ENCODE measurements around the gene CYP3A4. TPM values are rescaled to one million over a fixed set of nuclear protein-coding genes. Genes with fewer than 3 reads are reported as not detected.

CYP3A4 gene
- total and polyA plus RNA-seq, 2 of the 13 experiments (the other 11 are each of a cell fraction or from before 2014, with no cell fraction given), result 0.11 to 0.24 TPM

GRCh38 chr7:99737726-99738125 lies 46.3 kb downstream of the CYP3A4 start:
- H4K20me1 ChIP-seq (ENCODE audit: insufficient read depth, low read length), result no peaks in the 10 kb centered on the region
- H3K79me2 ChIP-seq (ENCODE audit: insufficient read depth, low read length), result no peaks in the 10 kb centered on the region
- H3K36me3 ChIP-seq (replicated peaks in 1 of 2; ENCODE audit: control insufficient read depth in 1 of 2, insufficient read depth in 2 of 2, low read length in 2 of 2), result no peaks in the 10 kb centered on the region
- ATAC-seq (no peak), DNase-seq (ENCODE audit: low spot score) (no peak), FAIRE-seq (no peak)
- no peak overlapping the region for H3K4me3 ChIP-seq (replicated peaks in 1 of 3; ENCODE audit: insufficient read depth in 1 of 3, low read depth in 2 of 3, low read length in 3 of 3)
- intact Hi-C loops (cut with micrococcal nuclease; ENCODE audit: unreplicated experiment) (no loop called here), in situ Hi-C loops (cut with HindIII; ENCODE audit: extremely low pct_ligation_motif_present, low pct_unique_long_range_greater_than_20kb) (no loop called here)
- H3K4me1 ChIP-seq (ENCODE audit: insufficient read depth, low read length), result peaks cover 75% of the 10 kb centered on the region
- H2AFZ ChIP-seq (ENCODE audit: low read length), result no peak overlapping the region
- WGBS (ENCODE audit: low lambda C conversion rate), result 79% methylated on average over 1 of the region's 1 CpG
- ChIA-PET CTCF (ENCODE audit: low intra/inter-chr PET ratio, low total read pairs) (no interaction called here), POLR2A (no interaction called here)
- H3K27me3 ChIP-seq (ENCODE audit: control insufficient read depth in 1 of 2, insufficient read depth in 2 of 2, low read length in 2 of 2), result no peaks in the 10 kb centered on the region
- H3K9ac ChIP-seq (ENCODE audit: insufficient read depth, low read depth, low read length), result no peak overlapping the region
- H3K27ac ChIP-seq (ENCODE audit: extremely low read length, insufficient read depth, low read length), result no peak overlapping the region
- BruUV-seq (replicated peaks), result no TSS peak
- H3K4me2 ChIP-seq (ENCODE audit: low read depth, low read length), result no peak overlapping the region
- H3K9me3 ChIP-seq (ENCODE audit: low read length), result no peaks in the 10 kb centered on the region
- TF ChIP-seq ZNF264 (CRISPR knock-in tag; IDR thresholded peaks at IDR 0.05) (no peak), NCOR1 (IDR thresholded peaks at IDR 0.05; ENCODE audit: borderline replicate concordance, low read length) (no peak), ZNF800 (CRISPR knock-in tag; IDR thresholded peaks at IDR 0.05) (no peak), ZNF292 (CRISPR knock-in tag; IDR thresholded peaks at IDR 0.05; ENCODE audit: borderline replicate concordance, low read depth) (no peak), IRX3 (CRISPR knock-in tag; IDR thresholded peaks at IDR 0.05; ENCODE audit: borderline replicate concordance, low read depth) (no peak), U2AF2 (IDR thresholded peaks at IDR 0.05; ENCODE audit: low read depth, low read length) (no peak), THRA (CRISPR knock-in tag; IDR thresholded peaks at IDR 0.05; ENCODE audit: borderline replicate concordance) (no peak), ZNF543 (CRISPR knock-in tag; IDR thresholded peaks at IDR 0.05) (no peak), ZNF24 (IDR thresholded peaks at IDR 0.05) (no peak), BATF2 (CRISPR knock-in tag; IDR thresholded peaks at IDR 0.05) (no peak), ZNF33A (CRISPR knock-in tag; IDR thresholded peaks at IDR 0.05; ENCODE audit: borderline replicate concordance) (no peak), ZSCAN22 (CRISPR knock-in tag; IDR thresholded peaks at IDR 0.05) (no peak), BRD4 (CRISPR knock-in tag; IDR thresholded peaks at IDR 0.05) (no peak), HDAC1 (CRISPR knock-in tag; IDR thresholded peaks at IDR 0.05) (no peak), NR0B2 (CRISPR knock-in tag; IDR thresholded peaks at IDR 0.05) (no peak), ZNF225 (CRISPR knock-in tag; IDR thresholded peaks at IDR 0.05) (no peak), MAF1 (CRISPR knock-in tag; IDR thresholded peaks at IDR 0.05; ENCODE audit: borderline replicate concordance) (no peak), ZXDC (CRISPR knock-in tag; IDR thresholded peaks at IDR 0.05) (no peak), ZNF670 (CRISPR knock-in tag; IDR thresholded peaks at IDR 0.05; ENCODE audit: borderline replicate concordance) (no peak)

Data from HepG2 (cell line).